GM21447 (cell line): ENCODE results near the gene TRIM31.
A peak's percentile ranks its signal among the peaks of the same experiment; 100 is the strongest.

Source experiments
- ATAC-seq: cut with Tn5 transposase; IDR thresholded peaks from one replicate; pipeline ENCODE4 v1.9.1; 2021; ENCODE audit not compliant: unreplicated experiment

TRIM31 gene

GRCh38 chr6:30116724-30117123 is 3.8 kb upstream of the TRIM31 start:
- ATAC-seq: no peak

DNA sequence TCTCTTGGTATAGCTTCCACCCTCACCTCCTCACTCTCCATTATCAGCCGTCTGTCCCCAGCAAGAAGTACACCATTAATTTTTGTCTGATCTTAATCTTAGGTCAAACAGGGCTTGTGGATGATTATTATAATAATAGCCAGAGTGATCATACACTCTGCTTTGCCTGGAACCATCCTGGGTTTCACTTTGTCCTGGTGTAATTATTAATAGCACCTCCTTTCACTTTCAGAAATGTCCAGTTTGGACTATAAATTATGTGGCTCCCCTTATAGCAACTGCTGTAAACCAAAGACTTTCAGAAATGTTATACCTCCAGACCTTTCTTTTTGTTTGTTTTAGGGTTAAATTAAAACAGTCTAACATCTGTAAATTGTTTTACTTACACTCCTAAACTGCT is 951 bp upstream of the TRIM31 start:
- no peak for ATAC-seq

GRCh38 chr6:30112402-30112994 is 392 bp downstream of the TRIM31 start:
- ATAC-seq: no peak

- ATAC-seq: no peak
Observed at GRCh38 chr6:30111266-30111856, 1.5 kb downstream of the TRIM31 start.

DNA sequence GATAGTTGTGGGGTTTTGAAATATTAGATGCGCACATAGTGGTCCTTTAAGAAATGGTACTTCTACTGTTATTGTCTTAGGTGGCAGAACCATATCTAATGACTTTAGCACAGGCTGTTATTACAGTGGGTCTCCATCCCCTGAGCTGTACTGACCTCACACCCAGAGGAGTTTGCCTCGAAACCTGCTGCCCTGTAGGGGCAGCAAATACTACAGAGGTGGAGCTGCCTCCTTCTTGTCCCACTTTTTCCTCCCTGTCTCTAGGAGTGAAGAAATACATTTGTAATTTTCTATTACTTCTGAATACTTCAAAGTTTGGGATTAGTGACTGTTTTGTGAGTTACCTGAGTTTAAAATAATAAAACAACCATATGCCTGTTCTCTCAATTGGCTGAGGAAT is 8.2 kb downstream of the TRIM31 start:
- ATAC-seq: no peak

DNA sequence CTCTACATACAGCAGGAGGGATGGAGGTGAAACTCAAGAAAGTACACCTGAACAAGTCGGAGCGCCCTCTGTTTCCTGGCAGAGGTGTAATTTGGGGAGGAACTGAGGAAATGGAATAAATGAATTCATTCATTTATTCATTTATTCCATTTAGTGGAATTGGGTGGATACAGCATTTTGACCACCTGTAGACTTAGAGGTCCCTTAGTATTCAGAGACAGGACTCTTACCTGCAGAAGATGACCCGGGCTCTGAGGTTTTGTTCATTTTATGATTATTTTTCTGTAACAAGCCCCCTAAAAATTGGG is 9.1 kb downstream of the TRIM31 start:
- ATAC-seq: no peak

DNA sequence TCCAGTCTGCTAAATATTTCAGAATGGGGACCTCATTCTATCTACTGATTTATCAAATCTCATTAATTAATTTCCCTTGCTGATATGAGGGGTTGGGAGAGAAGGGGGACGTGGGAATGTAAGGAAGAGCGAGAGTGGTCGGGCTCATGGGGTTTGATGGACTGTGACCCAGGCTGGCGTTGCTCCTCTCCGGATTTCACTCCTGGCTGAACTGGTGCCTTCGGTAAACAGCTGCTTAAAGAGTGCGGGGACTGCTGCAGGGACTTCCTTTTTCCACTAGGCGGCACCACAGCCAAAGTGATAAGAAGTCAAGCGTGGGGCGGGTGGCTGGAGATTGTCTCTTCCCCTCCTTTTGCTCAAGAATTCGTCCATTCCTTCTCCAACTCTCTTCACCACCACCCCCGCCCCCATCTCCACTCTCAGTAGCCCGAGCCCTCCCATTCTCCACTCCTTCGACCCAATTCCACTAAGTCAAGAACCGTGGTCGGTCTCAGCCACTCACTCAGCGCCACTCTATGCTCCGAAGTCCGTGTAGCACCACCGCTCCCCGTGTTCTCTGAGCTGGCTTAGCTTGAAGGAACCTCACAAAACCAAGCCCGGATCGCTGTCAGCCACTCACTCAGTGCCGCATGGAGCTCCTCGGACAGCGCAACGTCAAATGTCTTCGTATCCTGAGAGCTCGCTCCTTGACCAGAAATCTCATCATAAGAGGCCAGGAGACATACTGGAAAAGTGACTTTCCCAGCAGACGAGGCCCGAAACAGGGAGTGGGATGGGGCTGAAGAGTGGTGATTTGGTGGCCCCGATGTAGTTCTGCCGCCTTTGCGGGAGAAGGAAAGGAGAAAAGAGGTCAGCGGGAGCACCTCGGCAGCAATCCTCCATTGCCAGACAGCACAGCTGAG is 9.7 kb downstream of the TRIM31 start:
- peak; percentile 64 for ATAC-seq

- ATAC-seq: no peak
Observed at GRCh38 chr6:30102414-30102969, 10.4 kb downstream of the TRIM31 start.

GRCh38 chr6:30101444-30102413 is 11.2 kb downstream of the TRIM31 start:
- ATAC-seq: peak; percentile 56

- no peak for ATAC-seq
Observed at GRCh38 chr6:30100585-30101443, 12.1 kb downstream of the TRIM31 start.

DNA sequence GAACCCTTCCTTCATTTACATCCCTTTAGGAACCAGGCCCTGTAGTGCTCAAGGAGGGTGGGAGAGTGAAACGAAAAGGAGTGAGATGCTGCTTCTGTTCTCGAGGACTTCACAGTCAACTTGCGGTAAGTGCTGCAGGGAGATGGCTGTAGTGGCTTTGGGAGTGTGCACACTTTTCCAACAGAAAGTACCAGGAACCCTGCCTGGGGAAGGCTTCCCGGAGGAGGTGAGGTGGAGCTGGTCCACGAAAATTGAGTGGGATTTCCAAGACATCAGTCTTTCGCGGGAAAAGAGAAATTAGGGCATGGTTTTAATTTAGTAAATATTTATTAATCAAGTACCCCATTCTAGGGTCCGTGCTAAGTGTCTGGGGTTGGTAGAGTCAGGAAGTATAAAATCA is 12.7 kb downstream of the TRIM31 start:
- no peak for ATAC-seq

GRCh38 chr6:30097902-30098768 is 14.8 kb downstream of the TRIM31 start:
- no peak for ATAC-seq

GRCh38 chr6:30096829-30097228 is 16.1 kb downstream of the TRIM31 start:
- ATAC-seq: no peak

DNA sequence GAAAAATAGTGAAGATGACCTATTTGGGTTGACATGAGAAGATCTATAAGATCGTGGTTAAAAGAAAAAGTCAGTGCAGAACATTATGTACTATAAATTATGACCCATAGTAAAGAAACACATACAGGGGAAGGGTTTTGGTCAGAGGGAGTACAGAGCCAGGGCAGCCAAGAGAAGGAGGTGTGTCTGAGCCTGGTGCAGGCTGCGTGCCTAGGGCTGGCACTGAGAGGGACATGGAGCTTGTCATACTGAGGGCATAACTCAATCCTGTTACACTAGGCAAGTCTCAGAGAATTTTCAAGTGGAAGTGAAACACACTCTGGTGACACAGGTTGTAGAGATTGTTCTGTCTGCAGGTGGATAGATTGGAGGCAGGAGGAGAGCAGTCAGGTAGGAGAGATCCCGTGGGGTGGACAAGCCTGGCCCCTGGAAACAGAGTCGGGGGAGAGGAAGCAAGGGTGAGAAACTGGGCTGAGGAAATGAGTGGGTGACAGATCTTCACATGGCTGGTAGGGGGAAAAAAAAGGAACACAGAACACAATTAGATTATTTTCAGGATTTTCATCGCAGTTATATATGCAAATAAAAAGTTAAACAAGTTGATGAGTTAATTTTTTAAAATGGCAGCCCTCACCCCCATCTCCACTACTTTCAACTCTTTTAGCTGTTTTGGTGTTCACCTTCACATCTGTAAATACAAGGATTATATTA is 18.8 kb downstream of the TRIM31 start:
- ATAC-seq: no peak

GRCh38 chr6:30092852-30093543 is 19.9 kb downstream of the TRIM31 start:
- ATAC-seq: no peak

DNA sequence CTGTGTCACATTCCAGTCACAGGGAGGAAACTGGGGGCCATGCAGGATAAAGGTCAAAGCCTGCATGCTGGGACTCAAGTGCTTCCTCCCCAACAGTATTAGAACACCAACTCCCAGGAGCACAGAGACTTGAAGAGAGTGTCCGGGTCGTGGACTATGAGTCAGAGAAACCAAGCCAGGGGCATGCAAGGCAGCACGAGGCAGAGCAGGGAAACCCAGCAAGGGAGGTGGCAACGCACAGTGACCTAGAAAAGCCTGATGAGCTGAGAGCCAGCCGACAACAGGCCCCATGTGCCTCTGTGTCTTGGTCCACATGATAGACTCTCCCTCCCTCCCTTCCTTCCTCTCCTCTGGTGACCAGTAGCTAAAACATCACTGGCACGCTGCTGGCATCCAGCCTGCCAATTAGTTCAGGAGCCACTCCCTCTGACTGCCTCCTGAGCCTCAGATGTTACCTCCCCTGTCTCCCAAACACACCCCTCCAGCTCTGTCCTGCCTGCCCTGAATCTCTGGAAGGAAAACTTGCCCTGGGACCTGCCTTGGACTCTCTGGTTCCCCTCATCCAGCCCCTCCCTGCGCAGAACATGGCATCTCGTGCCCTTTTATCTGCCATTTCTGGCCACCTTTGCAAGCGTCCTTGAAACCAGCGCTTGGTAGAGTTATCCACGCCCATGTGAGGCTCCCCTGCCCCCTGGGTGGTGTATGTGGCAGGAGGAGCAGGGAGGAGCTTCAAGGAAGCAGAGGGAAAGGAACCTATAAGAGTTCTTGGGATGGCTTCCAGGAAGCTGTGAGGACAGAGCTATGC is 21.1 kb downstream of the TRIM31 start:
- no peak for ATAC-seq

GRCh38 chr6:30087876-30088275 is 25.0 kb downstream of the TRIM31 start:
- ATAC-seq: no peak
